ENCODE measurements around the gene UMPS. TPM values are rescaled to one million over a fixed set of nuclear protein-coding genes. Genes with fewer than 3 reads are reported as not detected.
"Not testable (repeated sequence)": the region's sequence is repeated elsewhere in the genome, so short reads cannot be mapped to it uniquely, and the experiment has no call there.

UMPS gene
- polyA plus RNA-seq, 2 of the 4 experiments (the other 2 are of a cell fraction) = 53.0 to 64.4 TPM

DNA sequence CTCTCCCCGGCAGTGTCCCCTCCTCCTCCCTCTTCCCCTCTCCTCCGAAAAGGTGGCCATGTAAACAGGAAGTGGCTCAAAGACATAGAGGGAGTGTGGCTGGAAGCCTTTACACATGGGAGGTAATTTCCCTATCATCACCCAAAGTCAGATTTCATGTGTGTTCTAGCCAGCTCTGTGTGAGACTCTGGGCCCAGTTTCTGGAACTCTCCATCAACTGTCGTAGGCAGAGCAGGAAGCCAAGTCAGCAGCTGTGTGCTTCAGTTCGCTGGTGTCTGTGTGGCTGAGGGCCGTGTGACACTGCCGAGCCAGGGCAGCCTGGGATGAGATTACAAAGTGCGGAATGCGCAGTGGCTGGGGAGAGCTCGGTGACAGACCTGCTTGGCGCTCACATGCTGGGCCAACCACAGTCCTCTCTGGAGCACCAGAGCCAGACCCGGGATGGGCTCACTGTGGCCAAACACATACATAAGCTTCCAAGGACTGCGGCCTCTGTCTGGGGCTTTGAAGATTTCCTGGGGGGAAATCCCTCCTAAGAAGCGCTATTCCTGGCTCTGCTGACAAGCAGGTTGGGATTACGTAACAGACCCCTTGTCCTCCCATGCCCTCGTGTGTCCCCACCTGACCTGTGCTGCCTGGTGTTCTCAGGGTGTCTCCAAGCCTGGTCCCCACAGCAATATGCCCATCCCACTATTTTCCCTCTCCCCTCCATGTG lies 50.7 kb downstream of the UMPS start:
- peaks cover 42% of the 10 kb centered on the region for H3K4me1 ChIP-seq
- no peak; a peak in 1 of 6 replicates for ATAC-seq
- ChIA-PET POLR2A (no interaction called here), CTCF (interaction anchor here (1.2 to 13.7 kb wide), 4 partner anchors 10 to 123 kb away, joined by 3 to 205 read pairs (median 19); no protein-coding TSS in a partner anchor)
- H3K4me2 ChIP-seq = no peak overlapping the region
- H3K27ac ChIP-seq = peak overlapping the region in 1 of 2 experiments; percentile 37; a peak in 3 of 6 replicates
- no peaks in the 10 kb centered on the region for H3K9me3 ChIP-seq
- 76% methylated on average over 10 of the region's 15 CpGs for WGBS (ENCODE audit: missing lambda C conversion rate)
- H3K4me3 ChIP-seq = no peak overlapping the region
- no peak for FAIRE-seq
- TF ChIP-seq NFE2L2 (conservative IDR thresholded peaks at IDR 0.05; ENCODE audit: low read length) (no peak), ZC3H11A (IDR thresholded peaks at IDR 0.05) (no peak), BHLHE40 (IDR thresholded peaks at IDR 0.05; ENCODE audit: low read depth, low read length) (no peak), CHD2 (IDR thresholded peaks at IDR 0.05; ENCODE audit: low read length, partially characterized antibody) (no peak), CEBPB (IDR thresholded peaks at IDR 0.05) (0 out of 4 replicates have a peak, but pooled peaks of 1 of the 2 experiments have one; percentile 23), MAZ (IDR thresholded peaks at IDR 0.05; ENCODE audit: borderline replicate concordance, low read depth, low read length) (no peak), SMC3 (IDR thresholded peaks at IDR 0.05) (no peak)
- TF ChIP-seq, protein P1, sequence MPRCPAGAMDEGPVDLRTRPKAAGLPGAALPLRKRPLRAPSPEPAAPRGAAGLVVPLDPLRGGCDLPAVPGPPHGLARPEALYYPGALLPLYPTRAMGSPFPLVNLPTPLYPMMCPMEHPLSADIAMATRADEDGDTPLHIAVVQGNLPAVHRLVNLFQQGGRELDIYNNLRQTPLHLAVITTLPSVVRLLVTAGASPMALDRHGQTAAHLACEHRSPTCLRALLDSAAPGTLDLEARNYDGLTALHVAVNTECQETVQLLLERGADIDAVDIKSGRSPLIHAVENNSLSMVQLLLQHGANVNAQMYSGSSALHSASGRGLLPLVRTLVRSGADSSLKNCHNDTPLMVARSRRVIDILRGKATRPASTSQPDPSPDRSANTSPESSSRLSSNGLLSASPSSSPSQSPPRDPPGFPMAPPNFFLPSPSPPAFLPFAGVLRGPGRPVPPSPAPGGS (IDR thresholded peaks at IDR 0.05) = no peak
- DNase-seq (ENCODE audit: low read depth in 1 of 2, low spot score in 1 of 2) = no peak

DNA sequence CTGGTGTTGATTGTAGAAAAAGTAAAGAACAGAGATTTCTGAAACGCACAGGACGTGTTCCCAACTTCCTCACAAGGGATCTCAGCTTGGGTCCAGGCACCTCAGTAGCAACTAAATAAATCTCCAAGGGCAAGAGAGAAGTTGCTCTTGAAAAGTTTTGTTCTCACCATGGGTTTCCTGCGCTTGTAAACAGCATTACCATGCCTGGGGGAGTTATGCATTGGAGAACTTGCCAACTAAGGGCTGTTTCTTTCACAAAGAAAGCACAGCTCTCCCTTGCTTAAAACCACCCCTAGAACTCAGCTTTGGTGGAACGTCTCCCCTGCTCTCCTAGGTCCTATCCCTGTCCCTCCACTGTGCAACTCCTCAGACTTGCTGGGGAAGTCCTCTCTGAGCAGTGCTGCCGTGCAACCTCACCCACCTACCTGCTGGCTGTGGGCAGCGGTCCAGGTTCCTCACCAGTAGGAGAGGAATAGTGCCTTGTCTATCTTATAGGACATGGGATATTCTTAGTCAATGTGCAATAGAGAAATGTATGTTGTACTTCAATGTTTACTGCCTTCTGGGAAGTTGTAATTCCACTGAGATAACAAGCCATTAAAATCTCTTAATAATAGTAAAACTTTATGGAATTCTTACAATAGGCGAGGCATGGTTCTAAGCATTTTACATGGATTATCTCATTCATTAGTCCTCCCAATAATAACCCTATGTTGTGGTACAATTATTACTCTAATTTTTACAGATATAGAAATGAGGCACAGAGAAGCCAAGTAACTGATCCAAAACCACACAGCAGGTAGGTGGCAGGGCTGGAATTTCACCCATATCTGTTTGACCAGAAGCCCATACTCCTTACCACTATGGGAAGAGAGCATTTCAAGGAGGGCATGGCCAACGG lies 51.5 kb downstream of the UMPS start:
- Histone ChIP-seq H3K27ac (peak overlapping the region in 1 of 2 experiments; percentile 37; a peak in 2 of 6 replicates), H3K4me3 (no peak overlapping the region), H3K4me2 (no peak overlapping the region), H3K9me3 (no peaks in the 10 kb centered on the region), H3K4me1 (peaks cover 46% of the 10 kb centered on the region)
- WGBS (ENCODE audit: missing lambda C conversion rate) = 83% methylated on average over 8 of the region's 8 CpGs
- ChIA-PET CTCF (interaction anchor here (1.4 to 13.7 kb wide), 3 partner anchors 21 to 122 kb away, joined by 3 to 205 read pairs (median 31); no protein-coding TSS in a partner anchor), POLR2A (no interaction called here)
- DNase-seq (ENCODE audit: low read depth in 1 of 2, low spot score in 1 of 2) = no peak
- TF ChIP-seq RFX5 (IDR thresholded peaks at IDR 0.05) = no peak
- TF ChIP-seq FOSL2 (IDR thresholded peaks at IDR 0.05) = no peak
- TF ChIP-seq FOSL2 (CRISPR knock-in tag; IDR thresholded peaks at IDR 0.05) = no peak
- TF ChIP-seq ZFP36 (IDR thresholded peaks at IDR 0.05; ENCODE audit: borderline replicate concordance, partially characterized antibody) = peak; percentile 17
- no peak for TF ChIP-seq CBX8 (IDR thresholded peaks at IDR 0.05)
- TF ChIP-seq, protein P2, sequence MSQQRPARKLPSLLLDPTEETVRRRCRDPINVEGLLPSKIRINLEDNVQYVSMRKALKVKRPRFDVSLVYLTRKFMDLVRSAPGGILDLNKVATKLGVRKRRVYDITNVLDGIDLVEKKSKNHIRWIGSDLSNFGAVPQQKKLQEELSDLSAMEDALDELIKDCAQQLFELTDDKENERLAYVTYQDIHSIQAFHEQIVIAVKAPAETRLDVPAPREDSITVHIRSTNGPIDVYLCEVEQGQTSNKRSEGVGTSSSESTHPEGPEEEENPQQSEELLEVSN (IDR thresholded peaks at IDR 0.05; ENCODE audit: borderline replicate concordance, low read depth) = no peak
- no peak for FAIRE-seq
- no peak for ATAC-seq

DNA sequence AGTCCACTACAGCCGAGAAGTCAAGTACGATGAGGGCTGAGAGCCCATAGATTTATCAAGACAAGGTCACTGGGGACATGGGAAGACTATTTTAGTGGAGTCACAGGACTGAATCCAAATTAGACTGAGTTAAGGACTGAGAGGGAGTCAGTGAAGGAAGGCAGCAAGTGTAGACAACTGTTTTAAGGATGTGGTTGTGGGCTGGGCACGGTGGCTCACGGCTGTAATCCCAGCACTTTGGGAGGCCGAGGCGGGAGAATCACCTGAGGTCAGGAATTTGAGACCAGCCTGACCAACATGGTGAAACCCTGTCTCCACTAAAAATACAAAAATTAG lies 52.1 kb downstream of the UMPS start:
- Histone ChIP-seq H3K27ac (peak overlapping the region in 1 of 2 experiments; percentile 19; a peak in 1 of 6 replicates), H3K4me1 (peaks cover 52% of the 10 kb centered on the region)
- FAIRE-seq; H3K9me3 ChIP-seq; ATAC-seq; H3K4me3 ChIP-seq; POLR2A ChIA-PET; DNase-seq (ENCODE audit: low read depth in 1 of 2, low spot score in 1 of 2); H3K4me2 ChIP-seq: not testable (repeated sequence)
- 95% methylated on average over 6 of the region's 6 CpGs for WGBS (ENCODE audit: missing lambda C conversion rate)
- CTCF ChIA-PET = interaction anchor here (1.4 to 13.7 kb wide), 2 partner anchors 22 to 122 kb away, joined by 3 to 205 read pairs; no protein-coding TSS in a partner anchor

DNA sequence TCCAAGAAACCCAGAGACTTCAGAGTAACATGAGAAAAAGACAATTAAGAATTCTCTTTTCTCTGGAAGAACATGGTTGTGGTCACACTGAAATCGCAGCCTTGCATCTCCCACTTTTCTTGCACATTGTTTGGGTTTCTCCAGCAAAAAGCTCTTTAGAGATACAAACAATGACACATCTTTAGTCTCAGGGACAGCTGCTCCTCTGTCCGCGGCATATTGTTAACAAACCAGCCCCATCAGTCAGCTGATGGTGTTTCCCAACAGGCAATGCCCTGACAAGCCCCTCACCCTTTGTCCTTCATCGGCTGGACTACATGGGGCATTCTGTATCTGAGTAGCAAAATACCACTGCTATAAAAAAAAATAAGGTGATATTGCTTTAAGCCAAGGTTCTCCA lies 53.4 kb downstream of the UMPS start:
- H3K4me3 ChIP-seq = no peak overlapping the region
- H3K4me2 ChIP-seq = 0 out of 3 replicates have a peak overlapping the region, but pooled peaks have one; percentile 4
- peak overlapping the region in 1 of 2 experiments; percentile 42; a peak in 4 of 6 replicates for H3K27ac ChIP-seq
- FAIRE-seq = no peak
- DNase-seq (ENCODE audit: low read depth in 1 of 2, low spot score in 1 of 2) = no peak
- peaks cover 65% of the 10 kb centered on the region for H3K4me1 ChIP-seq
- CTCF ChIA-PET = interaction anchor here (1.0 to 13.7 kb wide), 5 partner anchors 13 to 121 kb away, joined by 3 to 205 read pairs (median 4); no protein-coding TSS in a partner anchor
- POLR2A ChIA-PET = interaction anchor here (1.1 kb wide), 1 partner anchor 10 kb away, joined by 3 read pairs; no protein-coding TSS in a partner anchor
- WGBS (ENCODE audit: missing lambda C conversion rate) = 74% methylated on average over 4 of the region's 4 CpGs
- no peaks in the 10 kb centered on the region for H3K9me3 ChIP-seq
- no peak for ATAC-seq
- no peak for TF ChIP-seq MYC (IDR thresholded peaks at IDR 0.05; ENCODE audit: borderline replicate concordance, low read length)
- no peak for TF ChIP-seq NR3C1 (IDR thresholded peaks at IDR 0.05)
- TF ChIP-seq SREBF2 (IDR thresholded peaks at IDR 0.05) = no peak
- TF ChIP-seq JUNB (IDR thresholded peaks at IDR 0.05) = no peak
- TF ChIP-seq, protein P2 (IDR thresholded peaks at IDR 0.05; ENCODE audit: borderline replicate concordance, low read depth) = no peak
- no peak for TF ChIP-seq HOXB13 (CRISPR knock-in tag; IDR thresholded peaks at IDR 0.05; ENCODE audit: low read depth)
- TF ChIP-seq RNF2 (IDR thresholded peaks at IDR 0.05; ENCODE audit: borderline replicate concordance, low read depth) = no peak
- no peak for TF ChIP-seq KDM1A (IDR thresholded peaks at IDR 0.05; ENCODE audit: low read depth)
- no peak for TF ChIP-seq TP53 (CRISPR knock-in tag; IDR thresholded peaks at IDR 0.05)
- TF ChIP-seq RARB (CRISPR knock-in tag; IDR thresholded peaks at IDR 0.05) = no peak
